ENCODE measurements around the gene DOK1.

DOK1 gene

GRCh38 chr2:74606927-74607326, 52.4 kb downstream of the DOK1 start:
- H3K4me3 ChIP-seq (ENCODE audit: low read depth, low read length) = no peak overlapping the region
- no peak for TF ChIP-seq CTCF (IDR thresholded peaks at IDR 0.05; ENCODE audit: borderline replicate concordance, insufficient read depth, low read depth, low read length)
